Loucy (cell line): ENCODE measurements around the gene TTC27.
"Not testable (repeated sequence)": the region's sequence is repeated elsewhere in the genome, so short reads cannot be mapped to it uniquely, and the experiment has no call there.

Experiments
- H2AFZ ChIP-seq: fragments of 200-600 bp; sonication (generic); 2 replicates; pipeline ENCODE4 v1.6.0; 2016; ENCODE audit warnings: antibody characterized with exemption, mild to moderate bottlenecking, low read length, moderate library complexity
- H3F3A ChIP-seq: fragments of 200-600 bp; 2 replicates; pipeline ENCODE4 v1.6.0; 2016; ENCODE audit warnings: antibody characterized with exemption, low read depth, mild to moderate bottlenecking
- H3K27me3 ChIP-seq: fragments of 200-600 bp; sonication (generic); 2 replicates; pipeline ENCODE4 v1.6.1; 2014; ENCODE audit warnings: low read length, mild to moderate bottlenecking; ENCODE audit not compliant: insufficient read depth, poor library complexity, severe bottlenecking
- H3K36me3 ChIP-seq: fragments of 200-600 bp; sonication (generic); 2 replicates; pipeline ENCODE4 v1.6.1; 2016; ENCODE audit warnings: low read length; ENCODE audit not compliant: insufficient read depth
- H3K4me1 ChIP-seq: fragments of 200-600 bp; sonication (generic); 2 replicates; pipeline ENCODE4 v1.5.1; 2014; ENCODE audit warnings: low read length, mild to moderate bottlenecking; ENCODE audit not compliant: insufficient read depth, poor library complexity, severe bottlenecking
- H3K4me2 ChIP-seq: fragments of 200-600 bp; sonication (generic); 2 replicates; pipeline ENCODE4 v1.6.0; 2014; ENCODE audit warnings: antibody characterized with exemption, low read length, low read depth, mild to moderate bottlenecking; ENCODE audit not compliant: poor library complexity, severe bottlenecking
- H3K4me3 ChIP-seq: fragments of 200-600 bp; sonication (generic); 2 replicates; pipeline ENCODE4 v1.5.1; 2014; ENCODE audit warnings: low read length, mild to moderate bottlenecking, mixed read lengths; ENCODE audit not compliant: poor library complexity, severe bottlenecking
- H3K79me2 ChIP-seq: fragments of 200-600 bp; sonication (generic); 2 replicates; pipeline ENCODE4 v1.6.1; 2014; ENCODE audit warnings: low read length; ENCODE audit not compliant: insufficient read depth
- H3K9ac ChIP-seq: fragments of 200-600 bp; sonication (generic); 2 replicates; pipeline ENCODE4 v1.6.0; 2014; ENCODE audit warnings: mild to moderate bottlenecking, low read depth, low read length, moderate library complexity; ENCODE audit not compliant: poor library complexity, severe bottlenecking
- H3K9me2 ChIP-seq: fragments of 200-600 bp; sonication (generic); replicated peaks from 2 replicates; pipeline ENCODE4 v1.6.1; 2016; ENCODE audit warnings: low read depth, low read length, mixed read lengths
- H3K9me3 ChIP-seq: fragments of 200-600 bp; sonication (generic); 2 replicates; pipeline ENCODE4 v1.6.1; 2014; ENCODE audit warnings: mild to moderate bottlenecking, antibody characterized with exemption, low read length, low read depth; ENCODE audit not compliant: insufficient read depth
- H4K20me1 ChIP-seq: fragments of 200-600 bp; sonication (generic); 2 replicates; pipeline ENCODE4 v1.6.0; 2014; ENCODE audit warnings: antibody characterized with exemption, low read length, mild to moderate bottlenecking; ENCODE audit not compliant: insufficient read depth, poor library complexity, severe bottlenecking
- EZH2phosphoT487 ChIP-seq: fragments of 200-600 bp; IDR thresholded peaks from 2 replicates; pipeline ENCODE4 v1.6.1; 2018; ENCODE audit warnings: antibody characterized with exemption, mild to moderate bottlenecking, moderate library complexity, borderline replicate concordance
- TF ChIP-seq, protein P1 (sequence below): fragments of 200-600 bp; sonication (generic); conservative IDR thresholded peaks from 2 replicates; pipeline ENCODE4 v1.5.1; 2014; ENCODE audit warnings: mild to moderate bottlenecking, antibody characterized with exemption, low read length

Gene TTC27

DNA sequence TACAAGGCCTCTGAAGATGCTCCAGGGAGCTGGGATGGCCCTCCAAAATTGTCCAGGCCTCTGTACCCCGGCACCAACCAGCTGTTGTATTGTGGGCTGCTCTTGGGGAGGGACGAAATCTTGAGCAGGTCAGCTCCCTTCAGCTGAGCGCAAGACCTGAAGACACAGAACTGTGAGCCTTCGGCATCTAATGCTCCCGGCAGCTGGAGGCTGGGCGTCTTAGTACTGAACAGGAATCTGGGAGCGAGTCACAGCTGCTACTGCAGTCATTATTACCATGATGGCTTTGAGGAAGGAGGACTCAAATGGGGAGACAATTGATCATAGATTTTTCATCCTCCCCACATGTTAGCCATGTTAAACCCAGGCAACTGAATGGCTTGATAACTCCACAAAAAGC lies 236.0 kb downstream of the TTC27 start:
- Histone ChIP-seq H3F3A (no peaks in the 10 kb centered on the region), H3K27me3 (no peaks in the 10 kb centered on the region), H3K9ac (no peak overlapping the region), H3K9me2 (no peaks in the 10 kb centered on the region), H3K4me1 (no peaks in the 10 kb centered on the region), H2AFZ (no peak overlapping the region), H3K4me2 (no peak overlapping the region), H3K9me3 (no peaks in the 10 kb centered on the region), H3K4me3 (no peak overlapping the region), H4K20me1 (no peaks in the 10 kb centered on the region), H3K79me2 (no peaks in the 10 kb centered on the region), H3K36me3 (no peaks in the 10 kb centered on the region)
- TF ChIP-seq EZH2phosphoT487 = no peak
- TF ChIP-seq, protein P1, sequence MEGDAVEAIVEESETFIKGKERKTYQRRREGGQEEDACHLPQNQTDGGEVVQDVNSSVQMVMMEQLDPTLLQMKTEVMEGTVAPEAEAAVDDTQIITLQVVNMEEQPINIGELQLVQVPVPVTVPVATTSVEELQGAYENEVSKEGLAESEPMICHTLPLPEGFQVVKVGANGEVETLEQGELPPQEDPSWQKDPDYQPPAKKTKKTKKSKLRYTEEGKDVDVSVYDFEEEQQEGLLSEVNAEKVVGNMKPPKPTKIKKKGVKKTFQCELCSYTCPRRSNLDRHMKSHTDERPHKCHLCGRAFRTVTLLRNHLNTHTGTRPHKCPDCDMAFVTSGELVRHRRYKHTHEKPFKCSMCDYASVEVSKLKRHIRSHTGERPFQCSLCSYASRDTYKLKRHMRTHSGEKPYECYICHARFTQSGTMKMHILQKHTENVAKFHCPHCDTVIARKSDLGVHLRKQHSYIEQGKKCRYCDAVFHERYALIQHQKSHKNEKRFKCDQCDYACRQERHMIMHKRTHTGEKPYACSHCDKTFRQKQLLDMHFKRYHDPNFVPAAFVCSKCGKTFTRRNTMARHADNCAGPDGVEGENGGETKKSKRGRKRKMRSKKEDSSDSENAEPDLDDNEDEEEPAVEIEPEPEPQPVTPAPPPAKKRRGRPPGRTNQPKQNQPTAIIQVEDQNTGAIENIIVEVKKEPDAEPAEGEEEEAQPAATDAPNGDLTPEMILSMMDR = no peak

DNA sequence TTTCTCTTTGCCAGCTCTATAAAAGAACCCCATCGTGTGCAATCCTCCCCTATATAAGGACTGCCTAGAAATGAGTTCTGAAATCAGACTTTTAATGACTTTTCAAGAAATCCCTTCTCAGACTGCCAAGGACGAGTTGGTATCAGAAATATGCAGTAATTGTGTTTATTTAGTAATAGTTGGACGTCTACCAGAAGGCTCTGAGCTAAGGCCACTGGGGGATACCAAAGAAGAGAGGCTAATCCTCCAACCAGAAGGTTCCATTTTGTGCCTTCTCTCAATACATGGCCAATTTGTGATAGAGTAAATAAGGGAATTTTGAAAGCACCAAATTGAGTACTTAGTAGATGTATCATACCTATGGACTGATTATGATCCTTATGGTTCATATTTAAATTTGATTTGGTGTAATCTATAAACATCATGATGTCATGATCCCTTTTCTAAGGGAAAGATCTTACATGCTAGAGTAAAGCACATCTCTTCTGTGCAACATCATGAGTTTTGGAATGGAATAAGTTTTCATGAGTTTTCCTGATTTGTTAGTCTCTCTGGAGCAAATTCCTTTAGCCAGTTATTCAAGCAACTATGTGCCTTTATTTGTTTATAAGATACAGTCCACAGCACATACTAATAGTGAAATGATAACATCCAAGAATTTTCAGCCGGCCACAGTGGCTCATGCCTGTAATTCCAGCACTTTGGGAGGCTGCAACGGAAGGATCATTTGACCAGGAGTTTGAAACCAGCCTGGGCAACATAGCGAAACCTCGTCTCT lies 236.7 kb downstream of the TTC27 start:
- H2AFZ ChIP-seq = no peak overlapping the region
- no peaks in the 10 kb centered on the region for H3K9me3 ChIP-seq
- no peak overlapping the region for H3K4me3 ChIP-seq
- no peaks in the 10 kb centered on the region for H3K36me3 ChIP-seq
- TF ChIP-seq EZH2phosphoT487 = no peak
- TF ChIP-seq, protein P1 = no peak
- no peak overlapping the region for H3K9ac ChIP-seq
- no peaks in the 10 kb centered on the region for H3K27me3 ChIP-seq
- H3K4me2 ChIP-seq = no peak overlapping the region
- H3K9me2 ChIP-seq = no peaks in the 10 kb centered on the region
- no peaks in the 10 kb centered on the region for H3F3A ChIP-seq
- no peaks in the 10 kb centered on the region for H3K4me1 ChIP-seq
- no peaks in the 10 kb centered on the region for H3K79me2 ChIP-seq
- H4K20me1 ChIP-seq = no peaks in the 10 kb centered on the region

DNA sequence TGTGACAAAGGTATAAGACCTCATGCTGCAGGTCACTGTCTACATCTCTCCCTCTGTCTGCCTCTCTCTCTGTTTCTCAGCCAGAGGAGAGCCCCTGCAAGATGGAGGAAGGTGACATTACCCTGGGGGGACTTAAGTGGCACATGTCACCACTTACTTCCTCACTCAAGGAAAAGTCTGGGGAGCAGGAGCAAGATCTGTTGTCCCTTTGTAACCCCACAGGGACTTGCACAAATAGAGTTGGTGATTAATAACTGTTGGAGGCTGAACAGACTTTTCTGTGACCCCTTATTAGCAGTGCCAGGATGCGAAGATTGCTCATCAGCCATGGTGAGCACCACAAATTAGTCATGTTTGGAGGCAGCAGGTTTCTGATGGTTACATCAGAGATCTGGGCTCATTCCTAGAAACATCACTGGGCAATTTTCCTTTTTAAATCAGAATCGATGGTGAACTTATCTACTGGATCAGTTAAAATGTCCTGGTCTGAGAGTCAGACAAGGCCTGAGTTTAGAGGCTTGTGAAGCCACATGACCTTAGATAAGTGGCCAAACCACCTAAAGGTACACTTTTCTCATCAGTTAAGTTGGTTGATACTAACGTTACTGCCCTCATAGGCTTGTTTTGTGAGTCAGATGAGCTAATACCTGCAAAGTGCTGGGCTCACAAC lies 237.7 kb downstream of the TTC27 start:
- no peaks in the 10 kb centered on the region for H3K9me3 ChIP-seq
- H3K36me3 ChIP-seq = no peaks in the 10 kb centered on the region
- H2AFZ ChIP-seq = no peak overlapping the region
- no peaks in the 10 kb centered on the region for H3K9me2 ChIP-seq
- H3K4me3 ChIP-seq = no peak overlapping the region
- no peaks in the 10 kb centered on the region for H3K4me1 ChIP-seq
- no peaks in the 10 kb centered on the region for H3K79me2 ChIP-seq
- no peaks in the 10 kb centered on the region for H4K20me1 ChIP-seq
- TF ChIP-seq, protein P1 = no peak
- no peak for TF ChIP-seq EZH2phosphoT487
- H3K4me2 ChIP-seq = no peak overlapping the region
- no peaks in the 10 kb centered on the region for H3K27me3 ChIP-seq
- H3F3A ChIP-seq = no peaks in the 10 kb centered on the region
- H3K9ac ChIP-seq = no peak overlapping the region

DNA sequence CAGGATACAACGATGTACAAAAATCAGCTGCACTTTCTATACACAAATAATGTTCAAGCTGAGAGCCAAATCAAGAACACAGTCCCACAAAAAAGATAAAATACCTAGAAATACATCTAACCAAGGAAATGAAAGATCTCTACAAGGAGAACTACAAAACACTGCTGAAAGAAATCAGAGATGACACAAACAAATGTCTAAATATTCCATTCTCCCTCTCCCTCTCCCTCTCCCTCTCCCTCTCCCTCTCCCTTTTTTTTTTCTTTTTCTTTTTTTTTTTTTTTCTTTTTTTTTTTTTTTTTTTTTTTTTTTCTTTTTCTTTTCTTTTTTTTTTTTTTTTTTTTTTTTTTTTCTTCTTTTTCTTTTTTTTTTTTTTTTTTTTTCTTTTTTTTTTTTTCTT lies 238.6 kb downstream of the TTC27 start:
- not testable (repeated sequence) for H3K36me3 ChIP-seq, H3K4me3 ChIP-seq, H3K9me3 ChIP-seq, H3K27me3 ChIP-seq, H3K9ac ChIP-seq, H3F3A ChIP-seq, H3K79me2 ChIP-seq, H4K20me1 ChIP-seq, H3K4me2 ChIP-seq, H3K4me1 ChIP-seq, H2AFZ ChIP-seq, H3K9me2 ChIP-seq
